Sciatic nerve (tissue), 2 donors: ENCODE data around the gene AVEN. TPM values are rescaled to one million over a fixed set of nuclear protein-coding genes. Genes with fewer than 3 reads are reported as not detected.
A peak's percentile ranks its signal among the peaks of the same experiment; 100 is the strongest.
"Not testable (repeated sequence)": the region's sequence is repeated elsewhere in the genome, so short reads cannot be mapped to it uniquely, and the experiment has no call there.

Source experiments
- ATAC-seq: fragments of 200-7000 bp; cut with Tn5 transposase; one replicate; pipeline ENCODE4 v1.9.1; 2020; ENCODE audit warnings: mild to moderate bottlenecking, moderate library complexity
- DNase-seq: peaks from one replicate; pipeline ENCODE4 v3.0.0-alpha.2; 2020; ENCODE audit warnings: low spot score
- intact Hi-C: fragments of 100-400 bp; cut with DNase I; formaldehyde crosslinking; loops from one replicate; pipeline ENCODE4 v1.14.2; 2022
- total RNA-seq: library from RNA; stranded (reverse); fragmentation: NEBNext Ultra II Directional; extraction: Animal tissue kit (Norgen Biotek cat#: 25700); gene quantifications from one replicate; pipeline ENCODE4 v1.2.1, GENCODE V29; 2021
- donor health status: DM: no; HTN: no; CAD: no.
- donor health status: DM: no; HTN: no; CAD: no.

Gene AVEN
- 11.4 TPM for total RNA-seq

- peak; percentile 50 for ATAC-seq
- peak; percentile 68 for DNase-seq
- intact Hi-C loops, result loop anchor here (2.0 kb wide), 1 partner anchor 22 kb away; no protein-coding TSS in a partner anchor
Measured at GRCh38 chr15:34038871-34039789, at the start of gene AVEN. AVEN (minus strand) TSS chr15:34039204; CDS start chr15:34039046, 158 bp downstream.

GRCh38 chr15:34085746-34086145, 46.7 kb upstream of the AVEN start:
- no peak for DNase-seq
- intact Hi-C loops, result no loop called here
- ATAC-seq, result no peak

- no peak for ATAC-seq
- intact Hi-C loops, result no loop called here
- DNase-seq, result no peak
Measured at GRCh38 chr15:34084086-34084485, 45.1 kb upstream of the AVEN start.

GRCh38 chr15:34079904-34080303, 40.9 kb upstream of the AVEN start:
- intact Hi-C loops, result no loop called here

GRCh38 chr15:34078900-34079299, 39.9 kb upstream of the AVEN start:
- no peak for ATAC-seq
- DNase-seq, result no peak
- intact Hi-C loops, result no loop called here

More at GRCh38 chr15:34079904-34080303, 40.9 kb upstream of the AVEN start:
- DNase-seq (no peak), ATAC-seq (no peak)

- ATAC-seq, result no peak
- intact Hi-C loops, result no loop called here
- no peak for DNase-seq
Measured at GRCh38 chr15:34076785-34077184, 37.8 kb upstream of the AVEN start.

GRCh38 chr15:34070003-34070402, 31.0 kb upstream of the AVEN start:
- DNase-seq, result no peak
- ATAC-seq, result no peak
- intact Hi-C loops, result no loop called here

- ATAC-seq (no peak), DNase-seq (no peak)
- intact Hi-C loops, result no loop called here
Measured at GRCh38 chr15:34065941-34066340, 26.9 kb upstream of the AVEN start.

- ATAC-seq, result no peak
- intact Hi-C loops, result no loop called here
- DNase-seq, result no peak
Measured at GRCh38 chr15:34065261-34065660, 26.3 kb upstream of the AVEN start.

GRCh38 chr15:34064438-34064837, 25.4 kb upstream of the AVEN start:
- intact Hi-C loops, result no loop called here
- ATAC-seq, result no peak
- no peak for DNase-seq

GRCh38 chr15:34059946-34060345, 20.9 kb upstream of the AVEN start:
- intact Hi-C loops, result no loop called here
- DNase-seq (no peak), ATAC-seq (no peak)

- ATAC-seq (no peak), DNase-seq (no peak)
- intact Hi-C loops, result no loop called here
Measured at GRCh38 chr15:34059476-34059875, 20.5 kb upstream of the AVEN start.

- no peak for DNase-seq
- no peak for ATAC-seq
- intact Hi-C loops, result no loop called here
Measured at GRCh38 chr15:34056911-34057310, 17.9 kb upstream of the AVEN start.

GRCh38 chr15:34055868-34056595, 17.0 kb upstream of the AVEN start:
- no peak for ATAC-seq
- DNase-seq, result no peak
- intact Hi-C loops, result no loop called here

GRCh38 chr15:34054081-34054707, 15.2 kb upstream of the AVEN start:
- no peak for DNase-seq
- ATAC-seq, result no peak
- intact Hi-C loops, result no loop called here

- DNase-seq, intact Hi-C loops, ATAC-seq: not testable (repeated sequence)
Measured at GRCh38 chr15:34050385-34050784, 11.4 kb upstream of the AVEN start.

- DNase-seq (no peak), ATAC-seq (no peak)
- intact Hi-C loops, result loop anchor here (10.0 kb wide), 1 partner anchor 166 kb away; the partner anchor contains the start of gene KATNBL1
Measured at GRCh38 chr15:34049112-34049511, 10.1 kb upstream of the AVEN start.

GRCh38 chr15:34047893-34048775, 9.1 kb upstream of the AVEN start:
- intact Hi-C loops, result loop anchor here (10.0 kb wide), 1 partner anchor 167 kb away; the partner anchor contains the start of gene KATNBL1
- DNase-seq (no peak), ATAC-seq (no peak)
